Activated CD8-positive, alpha-beta memory T cell treated with anti-CD3 and anti-CD28 coated beads for 24 hours (primary cell): ENCODE data around the gene BMPER.

Source experiments
- DNase-seq: peaks from one replicate; pipeline ENCODE4 v3.0.0-alpha.2; 2020

BMPER gene

GRCh38 chr7:34067005-34067778 lies 161.9 kb downstream of the BMPER start:
- no peak for DNase-seq

GRCh38 chr7:34069676-34070075 lies 164.3 kb downstream of the BMPER start:
- no peak for DNase-seq

GRCh38 chr7:34070511-34071323 lies 165.4 kb downstream of the BMPER start:
- DNase-seq, result no peak

GRCh38 chr7:34073676-34074075 lies 168.3 kb downstream of the BMPER start:
- no peak for DNase-seq

- DNase-seq, result no peak
Measured at GRCh38 chr7:34074421-34074820, 169.1 kb downstream of the BMPER start.

GRCh38 chr7:34075523-34076370 lies 170.4 kb downstream of the BMPER start:
- no peak for DNase-seq

GRCh38 chr7:34077168-34077567 lies 171.8 kb downstream of the BMPER start:
- DNase-seq, result no peak

- DNase-seq, result no peak
Measured at GRCh38 chr7:34078864-34079263, 173.5 kb downstream of the BMPER start.

GRCh38 chr7:34080513-34080912 lies 175.2 kb downstream of the BMPER start:
- no peak for DNase-seq

- no peak for DNase-seq
Measured at GRCh38 chr7:34081935-34082334, 176.6 kb downstream of the BMPER start.

GRCh38 chr7:34083440-34083839 lies 178.1 kb downstream of the BMPER start:
- no peak for DNase-seq

GRCh38 chr7:34084651-34085050 lies 179.3 kb downstream of the BMPER start:
- no peak for DNase-seq

GRCh38 chr7:34086064-34086463 lies 180.7 kb downstream of the BMPER start:
- DNase-seq, result no peak

GRCh38 chr7:34086981-34087380 lies 181.6 kb downstream of the BMPER start:
- no peak for DNase-seq

GRCh38 chr7:34087892-34088891 lies 182.9 kb downstream of the BMPER start:
- DNase-seq, result no peak

GRCh38 chr7:34090816-34091215 lies 185.5 kb downstream of the BMPER start:
- no peak for DNase-seq

- no peak for DNase-seq
Measured at GRCh38 chr7:34091321-34091917, 186.1 kb downstream of the BMPER start.

- DNase-seq, result no peak
Measured at GRCh38 chr7:34093276-34093675, 187.9 kb downstream of the BMPER start.

GRCh38 chr7:34096198-34096651 lies 190.9 kb downstream of the BMPER start:
- DNase-seq, result no peak

- no peak for DNase-seq
Measured at GRCh38 chr7:34096777-34097176, 191.4 kb downstream of the BMPER start.

GRCh38 chr7:34100661-34101060 lies 195.3 kb downstream of the BMPER start:
- DNase-seq, result no peak
